HL-60 (cell line): ENCODE results near the gene WIPF1.

ENCODE experiments used
- CTCF ChIP-seq: IDR thresholded peaks from one replicate; pipeline ENCODE4 v1.5.1; 2011; ENCODE audit warnings: low read length, control low read depth, inconsistent platforms; ENCODE audit not compliant: insufficient read depth
- POLR2AphosphoS5 ChIP-seq: IDR thresholded peaks from 2 replicates; pipeline ENCODE4 v1.6.1; 2012; ENCODE audit warnings: low read depth
- TF ChIP-seq, protein P1 (sequence below): IDR thresholded peaks from 2 replicates; pipeline ENCODE4 v1.6.1; 2012; ENCODE audit warnings: low read depth; ENCODE audit not compliant: insufficient replicate concordance

DNA sequence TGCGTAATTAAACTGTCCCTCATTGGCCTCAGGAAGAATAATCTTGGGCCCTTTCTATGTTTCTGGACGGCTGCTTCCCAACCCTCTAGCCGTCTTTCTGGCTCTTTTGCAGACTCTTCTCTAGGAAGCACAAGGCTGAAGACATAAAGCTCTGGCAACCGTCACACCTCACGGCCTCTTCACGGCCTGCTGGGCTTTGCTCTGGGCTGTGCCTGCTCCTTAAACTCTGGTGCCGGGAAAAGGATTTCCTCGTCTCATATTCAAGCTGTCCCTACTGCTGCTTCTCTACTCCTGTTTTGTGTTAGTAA, 36.0 kb upstream of the WIPF1 start:
- TF ChIP-seq CTCF, result no peak
- no peak for TF ChIP-seq POLR2AphosphoS5
- TF ChIP-seq, protein P1, sequence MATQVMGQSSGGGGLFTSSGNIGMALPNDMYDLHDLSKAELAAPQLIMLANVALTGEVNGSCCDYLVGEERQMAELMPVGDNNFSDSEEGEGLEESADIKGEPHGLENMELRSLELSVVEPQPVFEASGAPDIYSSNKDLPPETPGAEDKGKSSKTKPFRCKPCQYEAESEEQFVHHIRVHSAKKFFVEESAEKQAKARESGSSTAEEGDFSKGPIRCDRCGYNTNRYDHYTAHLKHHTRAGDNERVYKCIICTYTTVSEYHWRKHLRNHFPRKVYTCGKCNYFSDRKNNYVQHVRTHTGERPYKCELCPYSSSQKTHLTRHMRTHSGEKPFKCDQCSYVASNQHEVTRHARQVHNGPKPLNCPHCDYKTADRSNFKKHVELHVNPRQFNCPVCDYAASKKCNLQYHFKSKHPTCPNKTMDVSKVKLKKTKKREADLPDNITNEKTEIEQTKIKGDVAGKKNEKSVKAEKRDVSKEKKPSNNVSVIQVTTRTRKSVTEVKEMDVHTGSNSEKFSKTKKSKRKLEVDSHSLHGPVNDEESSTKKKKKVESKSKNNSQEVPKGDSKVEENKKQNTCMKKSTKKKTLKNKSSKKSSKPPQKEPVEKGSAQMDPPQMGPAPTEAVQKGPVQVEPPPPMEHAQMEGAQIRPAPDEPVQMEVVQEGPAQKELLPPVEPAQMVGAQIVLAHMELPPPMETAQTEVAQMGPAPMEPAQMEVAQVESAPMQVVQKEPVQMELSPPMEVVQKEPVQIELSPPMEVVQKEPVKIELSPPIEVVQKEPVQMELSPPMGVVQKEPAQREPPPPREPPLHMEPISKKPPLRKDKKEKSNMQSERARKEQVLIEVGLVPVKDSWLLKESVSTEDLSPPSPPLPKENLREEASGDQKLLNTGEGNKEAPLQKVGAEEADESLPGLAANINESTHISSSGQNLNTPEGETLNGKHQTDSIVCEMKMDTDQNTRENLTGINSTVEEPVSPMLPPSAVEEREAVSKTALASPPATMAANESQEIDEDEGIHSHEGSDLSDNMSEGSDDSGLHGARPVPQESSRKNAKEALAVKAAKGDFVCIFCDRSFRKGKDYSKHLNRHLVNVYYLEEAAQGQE, result no peak
